Measurements from ENCODE around the gene RAP1GDS1. TPM values are rescaled to one million over a fixed set of nuclear protein-coding genes. Genes with fewer than 3 reads are reported as not detected.

Gene RAP1GDS1
- total RNA-seq, 3 donors from 2014 or later (not counting 1 experiment from before 2014, with no cell fraction given) = 58.5 to 60.0 (median 59.7) TPM

DNA sequence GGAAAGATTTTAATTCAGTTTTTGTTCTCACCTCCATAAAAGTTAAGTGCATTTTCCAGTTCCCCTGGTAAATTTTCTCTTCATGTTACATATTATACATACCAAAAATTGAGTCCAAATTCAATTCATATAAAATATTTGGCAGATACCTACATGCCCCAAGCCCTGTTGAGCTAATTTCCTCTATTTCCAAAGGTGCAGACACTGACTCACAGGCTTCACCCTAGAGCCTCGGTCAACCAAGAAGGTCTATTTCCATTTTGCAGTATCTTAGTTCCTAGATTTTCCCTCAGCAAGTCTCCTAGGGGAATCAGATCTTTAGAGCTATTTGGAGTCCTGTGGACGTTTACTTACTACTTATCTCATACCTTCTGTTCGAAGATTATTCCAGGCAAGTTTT lies 222.8 kb downstream of the RAP1GDS1 start:
- no peaks in the 10 kb centered on the region for H3K4me1 ChIP-seq (ENCODE audit: control insufficient read depth, insufficient read depth, low read length)
- H3K9me3 ChIP-seq (ENCODE audit: control insufficient read depth, insufficient read depth, low read length) = no peaks in the 10 kb centered on the region
- H3K27me3 ChIP-seq (ENCODE audit: control insufficient read depth, insufficient read depth, low read length) = no peaks in the 10 kb centered on the region
- DNase-seq (no peak), ATAC-seq (no peak)
- Mint-ChIP-seq H3K36me3 (no peaks in the 10 kb centered on the region), H3K9me3 (no peaks in the 10 kb centered on the region), H3K4me3 (no peak overlapping the region), H3K27ac (peak overlapping the region in 1 of 2 donors; percentile 73), H3K27me3 (ENCODE audit: low read depth in 2 of 2) (no peaks in the 10 kb centered on the region), H3K4me1 (peaks cover 5 to 28% of the 10 kb centered on the region in 2 donors)
- 90% methylated on average over 1 of the region's 3 CpGs for WGBS (ENCODE audit: insufficient coverage)
- intact Hi-C loops (cut with micrococcal nuclease) = no loop called here
- no peak overlapping the region for H3K4me3 ChIP-seq (ENCODE audit: low read length)
- peaks cover 3% of the 10 kb centered on the region for H3K36me3 ChIP-seq (ENCODE audit: control insufficient read depth, insufficient read depth, low read length)
- no peak overlapping the region for H3K27ac ChIP-seq (ENCODE audit: low read length)
- no peak for TF ChIP-seq CTCF (IDR thresholded peaks at IDR 0.05)

- no peaks in the 10 kb centered on the region for H3K27me3 Mint-ChIP-seq (ENCODE audit: low read depth in 2 of 2)
- peaks cover 5 to 28% of the 10 kb centered on the region in 2 donors for H3K4me1 Mint-ChIP-seq
- Histone ChIP-seq H3K27me3 (ENCODE audit: control insufficient read depth, insufficient read depth, low read length) (no peaks in the 10 kb centered on the region), H3K4me1 (ENCODE audit: control insufficient read depth, insufficient read depth, low read length) (no peaks in the 10 kb centered on the region), H3K27ac (ENCODE audit: low read length) (no peak overlapping the region), H3K4me3 (ENCODE audit: low read length) (no peak overlapping the region), H3K9me3 (ENCODE audit: control insufficient read depth, insufficient read depth, low read length) (no peaks in the 10 kb centered on the region), H3K36me3 (ENCODE audit: control insufficient read depth, insufficient read depth, low read length) (peaks cover 3% of the 10 kb centered on the region)
- no peaks in the 10 kb centered on the region for H3K36me3 Mint-ChIP-seq
- H3K27ac Mint-ChIP-seq = no peak overlapping the region
- 75% methylated on average over 7 of the region's 7 CpGs for WGBS (ENCODE audit: insufficient coverage)
- no peak for ATAC-seq
- no peak overlapping the region for H3K4me3 Mint-ChIP-seq
- intact Hi-C loops (cut with micrococcal nuclease) = no loop called here
- no peaks in the 10 kb centered on the region for H3K9me3 Mint-ChIP-seq
- no peak for DNase-seq
- no peak for TF ChIP-seq CTCF (IDR thresholded peaks at IDR 0.05)
Measured at GRCh38 chr4:98485816-98486345, 224.7 kb downstream of the RAP1GDS1 start.

GRCh38 chr4:98490251-98490650 lies 229.1 kb downstream of the RAP1GDS1 start:
- Histone ChIP-seq H3K4me3 (ENCODE audit: low read length) (no peak overlapping the region), H3K27me3 (ENCODE audit: control insufficient read depth, insufficient read depth, low read length) (no peaks in the 10 kb centered on the region), H3K9me3 (ENCODE audit: control insufficient read depth, insufficient read depth, low read length) (no peaks in the 10 kb centered on the region), H3K36me3 (ENCODE audit: control insufficient read depth, insufficient read depth, low read length) (no peaks in the 10 kb centered on the region), H3K4me1 (ENCODE audit: control insufficient read depth, insufficient read depth, low read length) (no peaks in the 10 kb centered on the region), H3K27ac (ENCODE audit: low read length) (no peak overlapping the region)
- ATAC-seq (no peak), DNase-seq (no peak)
- TF ChIP-seq CTCF (IDR thresholded peaks at IDR 0.05) = no peak
- Mint-ChIP-seq H3K9me3 (no peaks in the 10 kb centered on the region), H3K4me3 (no peak overlapping the region), H3K4me1 (peaks cover 0 to 28% of the 10 kb centered on the region in 2 donors), H3K36me3 (no peaks in the 10 kb centered on the region), H3K27ac (no peak overlapping the region), H3K27me3 (ENCODE audit: low read depth in 2 of 2) (no peaks in the 10 kb centered on the region)
- intact Hi-C loops (cut with micrococcal nuclease) = no loop called here
- WGBS (ENCODE audit: insufficient coverage) = 94% methylated on average over 3 of the region's 3 CpGs

Measured in natural killer cell (primary cell).